ENCODE results near the gene ARFGAP1.

The ARFGAP1 gene

DNA sequence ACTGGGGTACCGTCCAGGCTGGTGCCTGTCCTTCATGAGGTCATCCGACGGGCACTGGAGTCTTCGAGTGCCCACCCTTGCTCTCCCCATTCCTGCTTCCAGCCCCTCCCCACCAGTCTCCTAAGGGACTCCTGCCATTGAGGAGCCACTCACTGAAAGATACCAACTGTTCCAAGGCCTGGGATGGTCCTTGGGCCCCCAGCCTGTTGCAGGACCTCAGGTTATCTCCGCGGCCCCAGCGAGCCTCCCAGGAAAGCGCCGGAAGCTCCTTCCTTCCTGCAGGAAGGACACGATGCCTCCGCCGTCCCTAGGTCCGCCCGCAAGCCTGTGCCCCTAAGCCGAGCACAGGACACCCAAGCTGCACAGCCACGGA, 19.6 kb upstream of the ARFGAP1 start:
- Histone ChIP-seq H3K4me1 (ENCODE audit: control extremely low read depth in 1 of 4, control insufficient read depth in 4 of 4, insufficient read depth in 4 of 4, low read length in 3 of 4) (peaks cover 0 to 16% (median 5%) of the 10 kb centered on the region in 4 experiments), H3K27ac (ENCODE audit: insufficient read depth in 1 of 2, low read depth in 1 of 2, low read length in 2 of 2, poor library complexity in 1 of 2, severe bottlenecking in 2 of 2) (no peak overlapping the region), H3K27me3 (replicated peaks in 2 of 5; ENCODE audit: control insufficient read depth in 4 of 5, insufficient read depth in 5 of 5, low read length in 4 of 5) (peaks cover 7 to 93% (median 38%) of the 10 kb centered on the region in 5 experiments), H3K36me3 (ENCODE audit: control insufficient read depth in 4 of 4, insufficient read depth in 4 of 4, low read length in 3 of 4) (no peaks in the 10 kb centered on the region), H3K9me3 (ENCODE audit: control extremely low read depth in 1 of 5, control insufficient read depth in 4 of 5, insufficient read depth in 2 of 5, low read depth in 1 of 5, low read length in 4 of 5) (peaks cover 0 to 3% (median 0%) of the 10 kb centered on the region in 5 experiments), H3K4me3 (ENCODE audit: control insufficient read depth in 1 of 7, extremely low read depth in 1 of 7, insufficient read depth in 4 of 7, low read depth in 2 of 7, low read length in 6 of 7) (no peak overlapping the region)
- ChIA-PET POLR2A (interaction anchor here (0.9 kb wide), 1 partner anchor 20 kb away, joined by 3 read pairs; the partner anchor contains the start of gene ARFGAP1), CTCF (interaction anchor here (1.2 kb wide), 1 partner anchor 30 kb away, joined by 9 read pairs; no protein-coding TSS in a partner anchor)
- WGBS (ENCODE audit: insufficient coverage), result 13% methylated on average over 12 of the region's 16 CpGs
- no peak for DNase-seq

- DNase-seq, result peak in 2 of 3 donors; percentile 21 to 37
- ChIA-PET POLR2A (interaction anchor here (0.6 to 0.9 kb wide), 2 partner anchors 9 to 19 kb away, joined by 3 read pairs; partner anchors contain the start of gene ARFGAP1), CTCF (interaction anchor here (0.7 to 1.2 kb wide), 2 partner anchors 28 to 31 kb away, joined by 3 to 9 read pairs; no protein-coding TSS in a partner anchor)
- Histone ChIP-seq H3K4me3 (ENCODE audit: control insufficient read depth in 1 of 7, extremely low read depth in 1 of 7, insufficient read depth in 4 of 7, low read depth in 2 of 7, low read length in 6 of 7) (peak overlapping the region in 1 of 7 experiments; percentile 26), H3K36me3 (ENCODE audit: control insufficient read depth in 4 of 4, insufficient read depth in 4 of 4, low read length in 3 of 4) (no peaks in the 10 kb centered on the region), H3K4me1 (ENCODE audit: control extremely low read depth in 1 of 4, control insufficient read depth in 4 of 4, insufficient read depth in 4 of 4, low read length in 3 of 4) (peaks cover 0 to 16% (median 5%) of the 10 kb centered on the region in 4 experiments), H3K27me3 (replicated peaks in 2 of 5; ENCODE audit: control insufficient read depth in 4 of 5, insufficient read depth in 5 of 5, low read length in 4 of 5) (peaks cover 7 to 93% (median 43%) of the 10 kb centered on the region in 5 experiments), H3K27ac (ENCODE audit: insufficient read depth in 1 of 2, low read depth in 1 of 2, low read length in 2 of 2, poor library complexity in 1 of 2, severe bottlenecking in 2 of 2) (no peak overlapping the region), H3K9me3 (ENCODE audit: control extremely low read depth in 1 of 5, control insufficient read depth in 4 of 5, insufficient read depth in 2 of 5, low read depth in 1 of 5, low read length in 4 of 5) (peaks cover 0 to 3% (median 0%) of the 10 kb centered on the region in 5 experiments)
- WGBS (ENCODE audit: insufficient coverage), result 0% methylated on average over 80 of the region's 89 CpGs
These were observed 19.0 kb upstream of the ARFGAP1 start for GRCh38 chr20:63253438-63254231.

- Histone ChIP-seq H3K9me3 (ENCODE audit: control extremely low read depth in 1 of 5, control insufficient read depth in 4 of 5, insufficient read depth in 2 of 5, low read depth in 1 of 5, low read length in 4 of 5) (peaks cover 0 to 3% (median 0%) of the 10 kb centered on the region in 5 experiments), H3K4me3 (ENCODE audit: control insufficient read depth in 1 of 7, extremely low read depth in 1 of 7, insufficient read depth in 4 of 7, low read depth in 2 of 7, low read length in 6 of 7) (peak within 1 kb of the TSS in 1 of 7 experiments; percentile 26), H3K27me3 (replicated peaks in 2 of 5; ENCODE audit: control insufficient read depth in 4 of 5, insufficient read depth in 5 of 5, low read length in 4 of 5) (peaks cover 7 to 93% (median 40%) of the 10 kb centered on the region in 5 experiments), H3K27ac (ENCODE audit: insufficient read depth in 1 of 2, low read depth in 1 of 2, low read length in 2 of 2, poor library complexity in 1 of 2, severe bottlenecking in 2 of 2) (no peak within 1 kb of the TSS), H3K4me1 (ENCODE audit: control extremely low read depth in 1 of 4, control insufficient read depth in 4 of 4, insufficient read depth in 4 of 4, low read length in 3 of 4) (peaks cover 0 to 16% (median 5%) of the 10 kb centered on the region in 4 experiments), H3K36me3 (ENCODE audit: control insufficient read depth in 4 of 4, insufficient read depth in 4 of 4, low read length in 3 of 4) (no peaks in the 10 kb centered on the region)
- CTCF ChIA-PET, result interaction anchor here (0.7 to 1.2 kb wide), 2 partner anchors 29 to 31 kb away, joined by 3 to 9 read pairs; no protein-coding TSS in a partner anchor
- 1% methylated on average over 25 of the region's 46 CpGs for WGBS (ENCODE audit: insufficient coverage)
- DNase-seq, result no peak
- POLR2A ChIA-PET, result interaction anchor here (0.6 kb wide), 1 partner anchor 10 kb away, joined by 3 read pairs; no protein-coding TSS in a partner anchor
These were observed 18.4 kb upstream of the ARFGAP1 start, which contains the start of gene NKAIN4 for GRCh38 chr20:63254232-63254605. Gene NKAIN4 (minus strand): TSS chr20:63254463. CDS start chr20:63254450, 13 bp downstream.

DNA sequence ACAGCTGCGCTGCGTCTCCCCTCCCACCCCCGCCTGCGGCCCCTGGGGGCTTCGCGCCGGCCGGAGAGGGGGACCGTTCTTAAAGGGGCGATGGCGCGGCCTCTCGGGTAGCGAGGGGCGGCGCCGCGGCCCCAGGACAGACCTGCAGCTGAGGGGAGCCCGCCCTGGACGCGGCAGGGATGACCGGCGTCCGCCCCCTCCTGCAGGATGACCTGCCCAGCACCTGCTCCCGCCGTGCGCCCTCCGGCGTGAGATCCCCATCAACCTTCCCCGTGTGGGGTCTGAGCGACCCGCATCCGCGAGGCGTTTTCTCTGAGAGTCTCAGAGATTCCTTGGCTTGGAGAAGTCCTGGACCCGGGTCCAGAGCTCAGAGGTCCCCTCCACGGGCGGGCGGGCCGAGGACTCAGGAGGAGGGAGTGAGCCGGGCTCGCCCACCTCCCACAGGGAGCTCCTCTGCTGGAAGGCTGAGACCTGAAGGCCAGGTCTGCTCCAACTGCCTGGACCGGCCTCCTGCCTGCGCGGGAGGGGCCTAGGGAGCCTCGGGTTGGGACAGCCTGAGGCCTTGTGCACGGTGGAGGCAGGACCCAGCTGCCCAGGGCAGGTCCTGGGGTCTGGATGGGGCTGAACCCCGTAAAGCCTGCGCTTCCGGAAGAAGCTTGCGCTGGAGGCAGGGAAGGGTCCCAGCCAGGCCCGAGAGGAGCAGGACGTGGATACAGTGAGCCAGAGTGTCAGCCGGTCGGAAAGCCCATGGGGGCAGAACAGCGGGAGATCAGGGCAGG, 17.8 kb upstream of the ARFGAP1 start:
- Histone ChIP-seq H3K9me3 (ENCODE audit: control extremely low read depth in 1 of 5, control insufficient read depth in 4 of 5, insufficient read depth in 2 of 5, low read depth in 1 of 5, low read length in 4 of 5) (peaks cover 0 to 3% (median 0%) of the 10 kb centered on the region in 5 experiments), H3K36me3 (ENCODE audit: control insufficient read depth in 4 of 4, insufficient read depth in 4 of 4, low read length in 3 of 4) (no peaks in the 10 kb centered on the region), H3K4me1 (ENCODE audit: control extremely low read depth in 1 of 4, control insufficient read depth in 4 of 4, insufficient read depth in 4 of 4, low read length in 3 of 4) (peaks cover 0 to 16% (median 5%) of the 10 kb centered on the region in 4 experiments), H3K27ac (ENCODE audit: insufficient read depth in 1 of 2, low read depth in 1 of 2, low read length in 2 of 2, poor library complexity in 1 of 2, severe bottlenecking in 2 of 2) (no peak overlapping the region), H3K27me3 (replicated peaks in 2 of 5; ENCODE audit: control insufficient read depth in 4 of 5, insufficient read depth in 5 of 5, low read length in 4 of 5) (peaks cover 7 to 93% (median 39%) of the 10 kb centered on the region in 5 experiments), H3K4me3 (ENCODE audit: control insufficient read depth in 1 of 7, extremely low read depth in 1 of 7, insufficient read depth in 4 of 7, low read depth in 2 of 7, low read length in 6 of 7) (no peak overlapping the region)
- ChIA-PET POLR2A (no interaction called here), CTCF (interaction anchor here (1.0 kb wide), 1 partner anchor 12 kb away, joined by 3 read pairs; no protein-coding TSS in a partner anchor)
- 7% methylated on average over 44 of the region's 56 CpGs for WGBS (ENCODE audit: insufficient coverage)
- DNase-seq, result no peak

DNA sequence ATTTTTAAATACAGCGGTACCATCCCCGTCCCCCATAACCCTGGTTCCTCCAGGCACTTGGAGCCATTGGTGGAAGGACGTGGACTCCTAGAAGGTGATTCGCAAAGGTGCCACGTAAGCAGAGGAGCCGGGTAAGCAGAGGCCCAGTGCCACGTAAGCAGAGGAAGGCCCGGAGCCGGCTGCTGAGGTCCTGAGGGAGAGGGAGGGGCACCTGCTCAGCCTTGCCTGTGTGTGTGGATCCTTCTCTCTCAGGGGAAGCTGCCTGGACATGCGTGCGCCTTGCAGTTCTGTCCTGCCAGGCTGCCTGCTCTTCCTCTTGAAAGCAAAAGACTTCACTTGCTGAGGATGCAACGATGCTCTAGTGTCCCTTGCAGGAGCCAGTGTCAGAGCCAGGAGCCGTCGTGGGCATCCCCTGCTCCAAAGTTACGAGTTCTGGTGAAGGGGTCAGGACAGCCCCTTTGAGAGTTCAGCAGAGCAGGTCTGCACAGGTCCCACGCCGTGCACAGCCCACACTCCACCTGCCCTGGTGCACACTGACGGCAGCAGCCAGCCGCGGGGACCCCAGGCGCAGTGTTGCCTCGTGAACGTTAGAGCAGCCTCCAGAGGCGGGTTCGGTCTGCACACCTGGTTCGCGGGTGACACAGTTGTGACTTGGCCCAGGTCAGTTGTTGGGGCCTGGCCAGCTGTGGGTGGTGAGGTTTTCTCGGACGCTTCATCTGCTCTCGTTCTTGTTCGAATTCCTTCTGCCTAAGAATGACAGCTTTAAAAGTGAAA, 16.5 kb upstream of the ARFGAP1 start:
- ChIA-PET CTCF (interaction anchor here (1.0 to 1.3 kb wide), 3 partner anchors 10 to 38 kb away, joined by 3 read pairs; no protein-coding TSS in a partner anchor), POLR2A (no interaction called here)
- Histone ChIP-seq H3K27ac (ENCODE audit: insufficient read depth in 1 of 2, low read depth in 1 of 2, low read length in 2 of 2, poor library complexity in 1 of 2, severe bottlenecking in 2 of 2) (no peak overlapping the region), H3K36me3 (ENCODE audit: control insufficient read depth in 4 of 4, insufficient read depth in 4 of 4, low read length in 3 of 4) (no peaks in the 10 kb centered on the region), H3K27me3 (replicated peaks in 2 of 5; ENCODE audit: control insufficient read depth in 4 of 5, insufficient read depth in 5 of 5, low read length in 4 of 5) (peaks cover 7 to 93% (median 38%) of the 10 kb centered on the region in 5 experiments), H3K9me3 (ENCODE audit: control extremely low read depth in 1 of 5, control insufficient read depth in 4 of 5, insufficient read depth in 2 of 5, low read depth in 1 of 5, low read length in 4 of 5) (peaks cover 0 to 3% (median 0%) of the 10 kb centered on the region in 5 experiments), H3K4me1 (ENCODE audit: control extremely low read depth in 1 of 4, control insufficient read depth in 4 of 4, insufficient read depth in 4 of 4, low read length in 3 of 4) (peaks cover 0 to 16% (median 5%) of the 10 kb centered on the region in 4 experiments), H3K4me3 (ENCODE audit: control insufficient read depth in 1 of 7, extremely low read depth in 1 of 7, insufficient read depth in 4 of 7, low read depth in 2 of 7, low read length in 6 of 7) (no peak overlapping the region)
- DNase-seq, result no peak
- WGBS (ENCODE audit: insufficient coverage), result 61% methylated on average over 23 of the region's 31 CpGs

DNA sequence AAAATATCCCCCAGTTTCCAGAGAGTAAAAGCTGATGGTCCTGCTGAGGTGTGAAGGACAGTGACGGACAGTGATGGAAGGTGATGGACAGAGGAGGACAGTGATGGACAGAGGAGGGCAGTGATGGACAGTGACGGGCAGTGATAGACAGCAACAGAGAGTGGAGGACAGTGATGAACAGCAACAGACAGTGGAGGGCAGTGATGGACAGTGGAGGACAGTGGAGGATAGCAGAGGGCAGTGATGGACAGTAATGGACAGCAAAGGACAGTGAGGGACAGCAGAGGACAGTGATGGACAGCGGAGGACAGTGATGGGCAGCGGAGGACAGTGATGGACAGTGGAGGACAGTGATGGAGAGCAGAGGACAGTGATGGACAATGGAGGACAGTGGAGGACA, 15.7 kb upstream of the ARFGAP1 start:
- 93% methylated on average over 4 of the region's 4 CpGs for whole genome bisulfite sequencing (ENCODE audit: insufficient coverage)
- CTCF ChIA-PET, result interaction anchor here (1.3 kb wide), 1 partner anchor 9 kb away, joined by 3 read pairs; no protein-coding TSS in a partner anchor
- Histone ChIP-seq H3K9me3 (ENCODE audit: control extremely low read depth in 1 of 5, control insufficient read depth in 4 of 5, insufficient read depth in 2 of 5, low read depth in 1 of 5, low read length in 4 of 5) (peaks cover 0 to 3% (median 0%) of the 10 kb centered on the region in 5 experiments), H3K4me1 (ENCODE audit: control extremely low read depth in 1 of 4, control insufficient read depth in 4 of 4, insufficient read depth in 4 of 4, low read length in 3 of 4) (peaks cover 0 to 16% (median 5%) of the 10 kb centered on the region in 4 experiments), H3K27me3 (replicated peaks in 2 of 5; ENCODE audit: control insufficient read depth in 4 of 5, insufficient read depth in 5 of 5, low read length in 4 of 5) (peaks cover 7 to 97% (median 37%) of the 10 kb centered on the region in 5 experiments), H3K4me3 (ENCODE audit: control insufficient read depth in 1 of 7, extremely low read depth in 1 of 7, insufficient read depth in 4 of 7, low read depth in 2 of 7, low read length in 6 of 7) (no peak overlapping the region), H3K36me3 (ENCODE audit: control insufficient read depth in 4 of 4, insufficient read depth in 4 of 4, low read length in 3 of 4) (no peaks in the 10 kb centered on the region), H3K27ac (ENCODE audit: insufficient read depth in 1 of 2, low read depth in 1 of 2, low read length in 2 of 2, poor library complexity in 1 of 2, severe bottlenecking in 2 of 2) (no peak overlapping the region)
- no peak for DNase-seq
- POLR2A ChIA-PET, result no interaction called here
